HL-60 (cell line): ENCODE measurements around the gene SSBP4.

ENCODE experiments used
- CTCF ChIP-seq: IDR thresholded peaks from one replicate; pipeline ENCODE4 v1.5.1; 2011; ENCODE audit warnings: low read length, control low read depth, inconsistent platforms; ENCODE audit not compliant: insufficient read depth
- POLR2AphosphoS5 ChIP-seq: IDR thresholded peaks from 2 replicates; pipeline ENCODE4 v1.6.1; 2012; ENCODE audit warnings: low read depth
- REST ChIP-seq: IDR thresholded peaks from 2 replicates; pipeline ENCODE4 v1.6.1; 2012; ENCODE audit warnings: low read depth; ENCODE audit not compliant: insufficient replicate concordance
- SPI1 ChIP-seq: IDR thresholded peaks from 2 replicates; pipeline ENCODE4 v1.6.1; 2012; ENCODE audit warnings: low read depth, mild to moderate bottlenecking, borderline replicate concordance

- TF ChIP-seq CTCF (peak; percentile 33), POLR2AphosphoS5 (no peak), REST (no peak), SPI1 (no peak)
These were observed 33.3 kb upstream of the SSBP4 start, which contains the start of gene GDF15 for GRCh38 chr19:18385675-18386542.
